ENCODE data around the gene TMEM132D. TPM values are rescaled to one million over a fixed set of nuclear protein-coding genes. Genes with fewer than 3 reads are reported as not detected.

The TMEM132D gene
- total RNA-seq, 1 donor from 2014 or later: not detected

- no peaks in the 10 kb centered on the region for H3K36me3 Mint-ChIP-seq (ENCODE audit: low read depth, unreplicated experiment)
- FAIRE-seq: no peak
Measured at GRCh38 chr12:129234209-129234608, 669.6 kb downstream of the TMEM132D start.

GRCh38 chr12:129231491-129231890 is 672.3 kb downstream of the TMEM132D start:
- FAIRE-seq: no peak
- Histone ChIP-seq H4K20me1 (ENCODE audit: insufficient read depth, low read length) (no peaks in the 10 kb centered on the region), H3K79me2 (ENCODE audit: insufficient read depth, low read length) (no peaks in the 10 kb centered on the region), H3K27ac (ENCODE audit: low read depth, low read length) (no peak overlapping the region), H3K36me3 (ENCODE audit: insufficient read depth, low read length) (no peaks in the 10 kb centered on the region), H3K4me1 (ENCODE audit: insufficient read depth, low read length) (no peaks in the 10 kb centered on the region), H3K4me2 (ENCODE audit: low read length) (no peak overlapping the region), H3K4me3 (ENCODE audit: insufficient read depth, low read depth, low read length) (no peak overlapping the region), H3K9me3 (ENCODE audit: insufficient read depth, low read depth, low read length) (no peaks in the 10 kb centered on the region), H3K9ac (ENCODE audit: low read length) (no peak overlapping the region), H2AFZ (ENCODE audit: low read depth, low read length) (no peak overlapping the region), H3K27me3 (ENCODE audit: insufficient read depth, low read length) (no peaks in the 10 kb centered on the region)
- H3K4me3 Mint-ChIP-seq (ENCODE audit: unreplicated experiment): no peak overlapping the region
- TF ChIP-seq EZH2 (IDR thresholded peaks at IDR 0.05; ENCODE audit: insufficient read depth, low read length): no peak
- TF ChIP-seq CTCF (IDR thresholded peaks at IDR 0.05; ENCODE audit: insufficient read depth, low read depth, low read length): no peak
- H3K27me3 Mint-ChIP-seq (ENCODE audit: low read depth, unreplicated experiment): no peaks in the 10 kb centered on the region
- peaks cover 15% of the 10 kb centered on the region for H3K9me3 Mint-ChIP-seq (ENCODE audit: unreplicated experiment)
- DNase-seq (ENCODE audit: low read depth): no peak
- H3K4me1 Mint-ChIP-seq (ENCODE audit: low read depth, unreplicated experiment): no peaks in the 10 kb centered on the region
- H3K27ac Mint-ChIP-seq (ENCODE audit: unreplicated experiment): no peak overlapping the region
- H3K36me3 Mint-ChIP-seq (ENCODE audit: low read depth, unreplicated experiment): no peaks in the 10 kb centered on the region

More at GRCh38 chr12:129234209-129234608, 669.6 kb downstream of the TMEM132D start:
- H3K4me1 Mint-ChIP-seq (ENCODE audit: low read depth, unreplicated experiment): no peaks in the 10 kb centered on the region
- H3K4me2 ChIP-seq (ENCODE audit: low read length): no peak overlapping the region
- H3K36me3 ChIP-seq (ENCODE audit: insufficient read depth, low read length): no peaks in the 10 kb centered on the region
- TF ChIP-seq CTCF (IDR thresholded peaks at IDR 0.05; ENCODE audit: insufficient read depth, low read depth, low read length) (no peak), EZH2 (IDR thresholded peaks at IDR 0.05; ENCODE audit: insufficient read depth, low read length) (no peak)
- H3K4me3 Mint-ChIP-seq (ENCODE audit: unreplicated experiment): no peak overlapping the region
- H3K27ac Mint-ChIP-seq (ENCODE audit: unreplicated experiment): no peak overlapping the region
- H3K27me3 ChIP-seq (ENCODE audit: insufficient read depth, low read length): no peaks in the 10 kb centered on the region
- no peaks in the 10 kb centered on the region for H3K4me1 ChIP-seq (ENCODE audit: insufficient read depth, low read length)
- no peak overlapping the region for H3K9ac ChIP-seq (ENCODE audit: low read length)
- H3K27me3 Mint-ChIP-seq (ENCODE audit: low read depth, unreplicated experiment): no peaks in the 10 kb centered on the region
- no peaks in the 10 kb centered on the region for H4K20me1 ChIP-seq (ENCODE audit: insufficient read depth, low read length)
- H3K4me3 ChIP-seq (ENCODE audit: insufficient read depth, low read depth, low read length): no peak overlapping the region
- no peak for DNase-seq (ENCODE audit: low read depth)
- no peaks in the 10 kb centered on the region for H3K79me2 ChIP-seq (ENCODE audit: insufficient read depth, low read length)
- H3K9me3 ChIP-seq (ENCODE audit: insufficient read depth, low read depth, low read length): no peaks in the 10 kb centered on the region
- H2AFZ ChIP-seq (ENCODE audit: low read depth, low read length): no peak overlapping the region
- no peak overlapping the region for H3K27ac ChIP-seq (ENCODE audit: low read depth, low read length)
- peaks cover 11% of the 10 kb centered on the region for H3K9me3 Mint-ChIP-seq (ENCODE audit: unreplicated experiment)

GRCh38 chr12:129230995-129231394 is 672.8 kb downstream of the TMEM132D start:
- Histone ChIP-seq H3K27ac (ENCODE audit: low read depth, low read length) (no peak overlapping the region), H4K20me1 (ENCODE audit: insufficient read depth, low read length) (no peaks in the 10 kb centered on the region), H3K9ac (ENCODE audit: low read length) (no peak overlapping the region), H2AFZ (ENCODE audit: low read depth, low read length) (no peak overlapping the region), H3K36me3 (ENCODE audit: insufficient read depth, low read length) (no peaks in the 10 kb centered on the region), H3K4me1 (ENCODE audit: insufficient read depth, low read length) (no peaks in the 10 kb centered on the region), H3K4me3 (ENCODE audit: insufficient read depth, low read depth, low read length) (no peak overlapping the region), H3K79me2 (ENCODE audit: insufficient read depth, low read length) (no peaks in the 10 kb centered on the region), H3K9me3 (ENCODE audit: insufficient read depth, low read depth, low read length) (no peaks in the 10 kb centered on the region), H3K4me2 (ENCODE audit: low read length) (no peak overlapping the region), H3K27me3 (ENCODE audit: insufficient read depth, low read length) (no peaks in the 10 kb centered on the region)
- Mint-ChIP-seq H3K27me3 (ENCODE audit: low read depth, unreplicated experiment) (no peaks in the 10 kb centered on the region), H3K9me3 (ENCODE audit: unreplicated experiment) (peaks cover 14% of the 10 kb centered on the region), H3K36me3 (ENCODE audit: low read depth, unreplicated experiment) (no peaks in the 10 kb centered on the region), H3K27ac (ENCODE audit: unreplicated experiment) (no peak overlapping the region), H3K4me3 (ENCODE audit: unreplicated experiment) (no peak overlapping the region), H3K4me1 (ENCODE audit: low read depth, unreplicated experiment) (no peaks in the 10 kb centered on the region)
- no peak for TF ChIP-seq CTCF (IDR thresholded peaks at IDR 0.05; ENCODE audit: insufficient read depth, low read depth, low read length)
- no peak for TF ChIP-seq EZH2 (IDR thresholded peaks at IDR 0.05; ENCODE audit: insufficient read depth, low read length)
- no peak for FAIRE-seq
- no peak for DNase-seq (ENCODE audit: low read depth)

Data from astrocyte (in vitro differentiated cells and primary cell).